GM12892 (cell line): Measurements from ENCODE around the gene DIABLO.

Experiments used
- POLR2A ChIP-seq: IDR thresholded peaks from 2 replicates; pipeline ENCODE4 v1.6.1; 2011; ENCODE audit warnings: low read depth, low read length, control low read depth
- POLR2AphosphoS5 ChIP-seq: IDR thresholded peaks from 2 replicates; pipeline ENCODE4 v1.6.1; 2011; ENCODE audit warnings: low read depth, low read length, control low read depth
- TAF1 ChIP-seq: IDR thresholded peaks from 2 replicates; pipeline ENCODE4 v1.6.1; 2011; ENCODE audit warnings: low read depth, mild to moderate bottlenecking, control low read depth, low read length, borderline replicate concordance

DNA sequence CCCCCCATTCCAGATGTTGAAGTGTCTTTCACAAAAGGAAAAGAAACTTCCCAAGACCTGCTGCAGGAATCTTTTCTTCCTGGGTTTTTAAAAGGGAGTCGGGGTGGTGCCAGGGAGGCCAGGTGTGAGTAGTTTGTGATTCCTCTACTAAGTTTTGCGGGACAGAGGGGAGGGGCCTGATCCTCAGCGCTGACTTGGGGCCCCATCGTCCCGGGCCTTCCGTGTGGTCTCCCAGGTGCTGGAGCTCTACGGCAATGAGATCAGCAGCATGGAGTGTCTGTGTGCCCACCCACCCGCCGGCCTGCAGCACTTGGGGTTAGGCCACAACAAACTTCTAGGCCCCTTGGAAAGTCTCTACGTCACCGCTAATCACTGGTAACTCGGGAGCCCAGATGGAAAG, 38.4 kb downstream of the DIABLO start:
- TF ChIP-seq POLR2AphosphoS5 (no peak), POLR2A (no peak), TAF1 (no peak)
